NT2/D1 (cell line): ENCODE measurements around the gene BRK1.

Experiments
- SUZ12 ChIP-seq: IDR thresholded peaks from 2 replicates; pipeline ENCODE4 v1.6.1; 2011; ENCODE audit not compliant: insufficient read length, insufficient read depth; ENCODE audit errors: extremely low read depth
- YY1 ChIP-seq: IDR thresholded peaks from 2 replicates; pipeline ENCODE4 v1.6.1; 2011; ENCODE audit not compliant: insufficient read length, insufficient read depth
- ZNF274 ChIP-seq: IDR thresholded peaks from 2 replicates; pipeline ENCODE4 v1.6.1; 2011; ENCODE audit warnings: mild to moderate bottlenecking, low read depth, low read length

- TF ChIP-seq SUZ12 (no peak), YY1 (no peak), ZNF274 (no peak)
Measured at GRCh38 chr3:10170915-10171478, 55.5 kb downstream of the BRK1 start.
